ENCODE results near the gene CA5A.
A peak's percentile ranks its signal among the peaks of the same experiment; 100 is the strongest.

Gene CA5A

GRCh38 chr16:87856791-87857228 lies 79.5 kb downstream of the CA5A start:
- no peak for DNase-seq (ENCODE audit: low read depth)
- H3K4me3 ChIP-seq (ENCODE audit: low read depth, low read length), result no peak overlapping the region

GRCh38 chr16:87855852-87856715 lies 80.2 kb downstream of the CA5A start:
- no peak overlapping the region for H3K4me3 ChIP-seq (ENCODE audit: low read depth, low read length)
- DNase-seq (ENCODE audit: low read depth), result no peak

GRCh38 chr16:87854907-87855683 lies 81.2 kb downstream of the CA5A start:
- DNase-seq (ENCODE audit: low read depth), result no peak
- H3K4me3 ChIP-seq (ENCODE audit: low read depth, low read length), result no peak overlapping the region

- no peak overlapping the region for H3K4me3 ChIP-seq (ENCODE audit: low read depth, low read length)
- DNase-seq (ENCODE audit: low read depth), result no peak
Observed at GRCh38 chr16:87854053-87854906, 82.0 kb downstream of the CA5A start.

- DNase-seq (ENCODE audit: low read depth), result peak; percentile 76
Observed at GRCh38 chr16:87853411-87854052, 82.8 kb downstream of the CA5A start.

GRCh38 chr16:87851601-87852000 lies 84.7 kb downstream of the CA5A start:
- DNase-seq (ENCODE audit: low read depth), result no peak
- H3K4me3 ChIP-seq (ENCODE audit: low read depth, low read length), result no peak overlapping the region

More at GRCh38 chr16:87853411-87854052, 82.8 kb downstream of the CA5A start:
- peak overlapping the region; percentile 27 for H3K4me3 ChIP-seq (ENCODE audit: low read depth, low read length)

- no peak overlapping the region for H3K4me3 ChIP-seq (ENCODE audit: low read depth, low read length)
- no peak for DNase-seq (ENCODE audit: low read depth)
Observed at GRCh38 chr16:87851141-87851587, 85.2 kb downstream of the CA5A start.

GRCh38 chr16:87850009-87851006 lies 86.0 kb downstream of the CA5A start:
- no peak for DNase-seq (ENCODE audit: low read depth)
- no peak overlapping the region for H3K4me3 ChIP-seq (ENCODE audit: low read depth, low read length)

GRCh38 chr16:87849419-87850008 lies 86.8 kb downstream of the CA5A start:
- H3K4me3 ChIP-seq (ENCODE audit: low read depth, low read length), result no peak overlapping the region
- no peak for DNase-seq (ENCODE audit: low read depth)

GRCh38 chr16:87848676-87849345 lies 87.5 kb downstream of the CA5A start:
- DNase-seq (ENCODE audit: low read depth), result no peak
- H3K4me3 ChIP-seq (ENCODE audit: low read depth, low read length), result no peak overlapping the region

- no peak overlapping the region for H3K4me3 ChIP-seq (ENCODE audit: low read depth, low read length)
- DNase-seq (ENCODE audit: low read depth), result no peak
Observed at GRCh38 chr16:87847785-87848675, 88.3 kb downstream of the CA5A start.

GRCh38 chr16:87847467-87847784 lies 88.9 kb downstream of the CA5A start:
- no peak for DNase-seq (ENCODE audit: low read depth)
- H3K4me3 ChIP-seq (ENCODE audit: low read depth, low read length), result no peak overlapping the region

GRCh38 chr16:87846705-87847466 lies 89.4 kb downstream of the CA5A start:
- H3K4me3 ChIP-seq (ENCODE audit: low read depth, low read length), result no peak overlapping the region
- DNase-seq (ENCODE audit: low read depth), result no peak

- DNase-seq (ENCODE audit: low read depth), result no peak
- H3K4me3 ChIP-seq (ENCODE audit: low read depth, low read length), result no peak overlapping the region
Observed at GRCh38 chr16:87845807-87846619, 90.3 kb downstream of the CA5A start.

GRCh38 chr16:87845213-87845612 lies 91.1 kb downstream of the CA5A start:
- no peak for DNase-seq (ENCODE audit: low read depth)
- no peak overlapping the region for H3K4me3 ChIP-seq (ENCODE audit: low read depth, low read length)
